ENCODE measurements around the gene ABCB6. TPM values are rescaled to one million over a fixed set of nuclear protein-coding genes. Genes with fewer than 3 reads are reported as not detected.
"Not testable (repeated sequence)": the region's sequence is repeated elsewhere in the genome, so short reads cannot be mapped to it uniquely, and the experiment has no call there.

Gene ABCB6
- total RNA-seq, 1 donor from 2014 or later, result 23.8 TPM

DNA sequence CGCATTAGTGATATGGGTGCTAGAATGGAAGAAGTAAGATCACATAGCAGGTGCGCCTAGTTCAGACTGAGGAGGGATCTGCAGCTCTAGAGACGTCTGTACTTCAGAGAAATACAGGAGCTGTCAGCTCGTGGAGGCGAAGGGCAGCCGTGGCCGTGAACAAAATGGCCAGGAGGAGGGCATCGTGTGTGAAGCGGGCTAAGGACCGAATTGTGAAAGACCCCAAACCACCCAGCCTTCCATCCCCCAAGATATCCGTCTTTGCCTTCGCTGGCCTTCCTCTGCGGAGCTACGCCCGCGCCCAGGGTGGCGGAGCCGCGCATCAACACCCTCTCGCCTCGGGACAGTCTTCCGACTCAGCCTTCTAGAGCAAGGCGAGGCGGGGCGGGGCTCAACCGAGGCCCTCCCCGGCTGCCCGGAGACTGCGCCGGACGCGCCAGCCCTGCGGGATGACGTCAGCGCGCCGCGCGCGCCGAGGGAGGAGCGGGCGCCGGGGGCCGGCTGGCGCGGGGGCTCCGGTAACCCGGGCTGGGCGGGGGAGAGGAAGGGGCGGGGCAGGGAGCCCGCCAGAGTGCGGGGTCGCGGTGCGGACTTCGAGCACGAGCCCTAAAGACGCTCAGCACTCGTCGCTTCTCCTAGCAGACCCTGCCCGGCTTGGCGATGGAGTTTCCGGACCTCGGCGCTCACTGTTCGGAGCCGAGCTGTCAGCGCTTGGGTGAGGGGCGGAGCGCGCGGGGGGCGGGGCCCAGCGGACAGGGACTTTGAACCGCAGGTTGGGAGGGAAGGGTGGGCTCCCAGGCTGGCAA is 12.2 kb downstream of the ABCB6 start, which contains the start of gene ZFAND2B:
ZFAND2B (plus strand) TSS at position 455 of the 806 bp plus-strand sequence; CDS start at position 661, 206 bp downstream.
- peak in 1 of 2 donors; percentile 95 for DNase-seq (ENCODE audit: extremely low spot score in 2 of 2)
- no peaks in the 10 kb centered on the region for H3K27me3 ChIP-seq
- H3K9me3 ChIP-seq, result no peaks in the 10 kb centered on the region
- TF ChIP-seq POLR2AphosphoS5 (IDR thresholded peaks at IDR 0.05; ENCODE audit: insufficient read depth in 1 of 2, low read depth in 1 of 2) (peak; percentile 75 to 97), CTCF (IDR thresholded peaks at IDR 0.05) (peak in 1 of 3 experiments; percentile 30), POLR2A (IDR thresholded peaks at IDR 0.05) (peak; percentile 96)
- peak within 1 kb of the TSS; percentile 63 to 79 for H3K4me3 ChIP-seq
- H3K27ac ChIP-seq, result peak within 1 kb of the TSS; percentile 97
- H3K4me1 ChIP-seq, result peaks cover 22% of the 10 kb centered on the region
- intact Hi-C loops (cut with DNase I), result no loop called here
- H3K36me3 ChIP-seq, result peaks cover 0 to 13% of the 10 kb centered on the region in 2 donors

DNA sequence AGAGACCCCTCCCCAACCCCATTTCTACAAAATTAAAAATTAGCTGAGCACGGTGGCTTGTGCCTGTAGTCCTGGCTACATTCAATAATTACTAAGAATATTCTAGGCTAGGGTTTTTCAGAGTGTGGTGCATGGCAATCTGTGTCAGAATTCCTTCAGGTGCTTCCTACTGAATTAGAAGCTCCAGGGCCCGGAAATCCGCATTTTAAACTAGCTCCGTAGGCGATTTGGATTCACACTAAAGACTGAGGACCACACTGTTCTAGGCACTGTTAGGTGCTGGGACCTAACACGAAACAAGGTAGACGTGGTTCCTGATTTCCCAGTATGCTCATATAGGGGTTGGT is 12.8 kb downstream of the ABCB6 start:
- peak overlapping the region; percentile 97 for H3K27ac ChIP-seq
- intact Hi-C loops (cut with DNase I), result no loop called here
- peaks cover 22% of the 10 kb centered on the region for H3K4me1 ChIP-seq
- peak overlapping the region; percentile 63 to 79 for H3K4me3 ChIP-seq
- no peaks in the 10 kb centered on the region for H3K9me3 ChIP-seq
- H3K27me3 ChIP-seq, result no peaks in the 10 kb centered on the region
- no peak for DNase-seq (ENCODE audit: extremely low spot score in 2 of 2)
- peaks cover 0 to 13% of the 10 kb centered on the region in 2 donors for H3K36me3 ChIP-seq
- no peak for TF ChIP-seq CTCF (IDR thresholded peaks at IDR 0.05)
- no peak for TF ChIP-seq POLR2A (IDR thresholded peaks at IDR 0.05)
- TF ChIP-seq POLR2AphosphoS5 (IDR thresholded peaks at IDR 0.05; ENCODE audit: insufficient read depth in 1 of 2, low read depth in 1 of 2), result no peak

DNA sequence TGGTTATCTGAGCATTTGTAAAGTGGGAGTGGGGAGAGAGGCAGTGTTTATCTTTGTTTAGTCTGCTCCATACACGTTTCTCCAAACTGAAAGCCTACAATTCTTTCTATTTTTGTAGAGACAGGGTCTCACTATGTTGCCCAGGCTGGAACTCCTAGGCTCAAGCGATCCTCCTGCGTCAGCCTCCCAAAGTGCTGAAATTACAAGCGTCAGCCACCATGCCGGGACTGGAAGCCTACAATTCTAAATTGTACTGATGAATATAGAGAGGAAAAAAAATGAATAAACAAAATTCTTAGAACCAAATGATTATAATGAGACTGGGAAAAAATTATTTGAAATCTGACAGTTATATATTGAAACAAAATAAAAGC is 13.6 kb downstream of the ABCB6 start:
- DNase-seq (ENCODE audit: extremely low spot score in 2 of 2), result peak in 1 of 2 donors; percentile 11
- H3K4me3 ChIP-seq, result no peak overlapping the region
- intact Hi-C loops (cut with DNase I), result no loop called here

DNA sequence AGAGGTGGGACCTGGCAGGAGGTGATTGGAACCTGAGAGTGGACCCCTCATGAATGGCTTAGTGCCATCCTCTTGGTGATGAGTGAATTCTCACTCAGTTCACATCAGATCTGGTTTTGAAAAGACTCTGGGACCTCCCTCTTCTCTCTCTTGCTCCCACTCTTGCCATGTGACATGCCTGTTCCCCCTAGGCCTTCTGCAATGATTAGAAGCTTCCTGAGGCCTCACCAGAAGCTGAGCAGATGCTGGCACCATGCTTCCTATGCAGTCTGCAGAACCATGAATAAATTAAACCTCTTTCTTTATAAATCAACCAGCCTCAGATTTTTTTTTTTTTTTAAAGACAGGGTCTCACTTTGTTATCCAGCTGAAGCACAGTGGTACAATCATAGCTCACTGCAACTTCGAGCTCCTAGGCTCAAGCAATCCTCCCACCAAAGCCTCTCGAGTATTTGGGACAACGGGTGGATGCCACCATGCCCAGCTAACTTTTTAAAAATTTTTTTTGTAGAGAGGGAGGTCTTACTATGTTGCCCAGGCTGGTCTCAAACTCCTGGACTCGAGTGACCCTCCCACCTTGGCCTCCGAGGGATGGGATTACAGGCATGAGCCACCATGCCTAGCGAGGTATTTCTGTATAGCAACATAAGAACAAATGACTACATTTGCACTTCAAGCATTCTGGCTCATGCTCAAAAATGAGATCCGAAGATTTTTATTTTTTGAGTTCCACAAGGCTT is 14.2 kb downstream of the ABCB6 start:
- peaks cover 22% of the 10 kb centered on the region for H3K4me1 ChIP-seq
- no peaks in the 10 kb centered on the region for H3K9me3 ChIP-seq
- intact Hi-C loops (cut with DNase I), result no loop called here
- no peak overlapping the region for H3K4me3 ChIP-seq
- peak in 1 of 2 donors; percentile 77 for DNase-seq (ENCODE audit: extremely low spot score in 2 of 2)
- peaks cover 0 to 8% of the 10 kb centered on the region in 2 donors for H3K36me3 ChIP-seq
- TF ChIP-seq CTCF (IDR thresholded peaks at IDR 0.05), result no peak
- TF ChIP-seq POLR2AphosphoS5 (IDR thresholded peaks at IDR 0.05; ENCODE audit: insufficient read depth in 1 of 2, low read depth in 1 of 2), result no peak
- TF ChIP-seq POLR2A (IDR thresholded peaks at IDR 0.05), result no peak
- H3K27ac ChIP-seq, result no peak overlapping the region
- H3K27me3 ChIP-seq, result no peaks in the 10 kb centered on the region

More for the DNA sequence above, 13.6 kb downstream of the ABCB6 start:
- Histone ChIP-seq H3K4me1 (peaks cover 22% of the 10 kb centered on the region), H3K27me3 (no peaks in the 10 kb centered on the region), H3K36me3 (peaks cover 0 to 9% of the 10 kb centered on the region in 2 donors), H3K27ac (no peak overlapping the region), H3K9me3 (no peaks in the 10 kb centered on the region)
- TF ChIP-seq POLR2A (IDR thresholded peaks at IDR 0.05), result no peak
- TF ChIP-seq CTCF (IDR thresholded peaks at IDR 0.05), result no peak
- TF ChIP-seq POLR2AphosphoS5 (IDR thresholded peaks at IDR 0.05; ENCODE audit: insufficient read depth in 1 of 2, low read depth in 1 of 2), result no peak

DNA sequence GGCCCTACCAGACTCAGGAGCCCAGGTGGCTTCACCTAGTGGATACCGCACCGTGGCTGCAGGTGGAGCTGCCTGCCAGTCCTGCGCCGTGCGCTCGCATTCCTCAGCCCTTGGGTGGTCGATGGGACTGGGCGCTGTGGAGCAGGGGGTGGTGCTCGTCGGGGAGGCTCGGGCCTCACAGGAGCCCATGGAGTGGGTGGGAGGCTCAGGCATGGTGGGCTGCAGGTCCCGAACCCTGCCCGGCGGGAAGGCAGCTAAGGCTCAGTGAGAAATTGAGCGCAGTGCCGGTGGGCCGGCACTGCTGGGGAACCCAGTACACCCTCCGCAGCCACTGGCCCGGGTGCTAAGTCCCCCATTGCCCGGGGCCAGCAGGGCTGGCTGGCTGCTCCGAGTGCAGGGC is 17.4 kb downstream of the ABCB6 start:
- DNase-seq (ENCODE audit: extremely low spot score in 2 of 2); H3K4me3 ChIP-seq; H3K27me3 ChIP-seq; H3K4me1 ChIP-seq; H3K9me3 ChIP-seq; intact Hi-C loops (cut with DNase I); H3K27ac ChIP-seq; H3K36me3 ChIP-seq: not testable (repeated sequence)

GRCh38 chr2:219200502-219201326 is 18.0 kb downstream of the ABCB6 start:
- H3K4me1 ChIP-seq; intact Hi-C loops (cut with DNase I); H3K9me3 ChIP-seq; DNase-seq (ENCODE audit: extremely low spot score in 2 of 2); H3K27me3 ChIP-seq; H3K4me3 ChIP-seq; H3K36me3 ChIP-seq; H3K27ac ChIP-seq: not testable (repeated sequence)

Measured in vagina (tissue), 2 donors.